ENCODE data around the gene ITGA7.

ITGA7 gene

DNA sequence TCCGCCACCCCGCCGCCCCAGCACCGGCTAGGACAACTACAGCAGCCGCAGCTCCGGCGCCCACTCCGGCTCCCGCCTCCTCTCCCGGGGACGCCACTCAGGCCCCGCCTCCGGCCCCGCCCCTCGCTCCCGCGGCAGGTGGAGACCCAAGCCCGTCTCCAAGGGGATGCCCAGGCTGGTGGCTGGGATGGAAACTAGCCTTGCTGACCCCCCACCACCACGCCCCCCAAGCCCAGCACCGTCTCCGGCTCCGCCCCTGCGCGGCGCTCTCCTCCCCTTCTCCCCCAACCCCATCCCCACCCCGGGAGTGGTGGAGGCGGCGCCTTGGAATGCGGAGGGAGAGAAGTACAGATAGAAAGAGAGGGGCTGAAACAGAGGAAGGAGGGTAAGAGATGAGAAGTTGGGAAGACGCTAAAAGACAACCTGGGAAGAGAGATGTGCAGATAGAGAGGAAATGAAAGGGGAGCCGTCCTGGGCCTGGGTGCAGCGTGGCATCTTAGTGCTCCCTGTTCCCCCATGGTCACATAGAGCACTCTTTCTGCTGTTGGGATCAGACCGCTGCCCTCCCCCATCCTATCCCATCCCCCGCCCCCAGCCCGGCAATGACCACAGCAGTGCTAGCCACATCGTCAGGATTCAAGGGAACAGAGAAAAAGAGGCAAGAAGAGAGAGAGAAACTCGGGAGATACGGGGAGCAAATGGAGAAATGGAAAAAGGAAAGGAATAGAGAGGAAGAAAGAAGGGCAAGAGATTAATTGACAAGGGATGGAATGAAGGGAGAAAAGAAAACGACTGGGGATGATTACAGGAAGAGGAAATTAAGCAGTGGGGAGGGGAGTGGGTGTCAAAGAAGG, at the start of gene ITGA7:
Gene ITGA7 (minus strand): TSS at position 64 of the 854 bp plus-strand sequence. CDS start 222 bp downstream, outside the sequence.
- peak; percentile 98 for DNase-seq (ENCODE audit: low spot score)

- DNase-seq (ENCODE audit: low spot score), result no peak
Measured at GRCh38 chr12:55755246-55755645, 47.5 kb upstream of the ITGA7 start.

DNA sequence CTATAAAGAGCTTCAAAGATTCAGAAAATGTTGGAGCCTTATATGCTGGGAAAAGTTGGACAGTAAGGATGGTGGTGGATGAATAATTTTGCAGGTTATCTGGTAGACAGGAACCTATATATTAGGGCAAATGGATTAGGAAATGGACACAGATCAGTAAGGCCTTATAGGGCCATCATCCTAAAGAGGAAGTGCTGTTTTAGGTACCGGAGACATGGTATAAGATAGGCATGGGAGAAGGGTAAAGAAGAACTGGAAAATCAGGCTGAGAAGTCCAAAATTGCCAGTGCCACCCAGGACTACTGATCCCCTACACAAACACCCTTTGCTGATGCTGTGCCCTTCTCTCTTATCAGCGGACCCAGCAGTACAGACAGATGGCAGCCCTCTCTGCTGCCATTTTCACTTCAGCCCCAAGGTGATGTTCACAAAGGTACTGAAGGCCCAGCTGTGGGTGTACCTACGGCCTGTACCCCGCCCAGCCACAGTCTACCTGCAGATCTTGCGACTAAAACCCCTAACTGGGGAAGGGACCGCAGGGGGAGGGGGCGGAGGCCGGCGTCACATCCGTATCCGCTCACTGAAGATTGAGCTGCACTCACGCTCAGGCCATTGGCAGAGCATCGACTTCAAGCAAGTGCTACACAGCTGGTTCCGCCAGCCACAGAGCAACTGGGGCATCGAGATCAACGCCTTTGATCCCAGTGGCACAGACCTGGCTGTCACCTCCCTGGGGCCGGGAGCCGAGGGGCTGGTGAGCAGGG, 40.7 kb upstream of the ITGA7 start:
- DNase-seq (ENCODE audit: low spot score), result no peak

DNA sequence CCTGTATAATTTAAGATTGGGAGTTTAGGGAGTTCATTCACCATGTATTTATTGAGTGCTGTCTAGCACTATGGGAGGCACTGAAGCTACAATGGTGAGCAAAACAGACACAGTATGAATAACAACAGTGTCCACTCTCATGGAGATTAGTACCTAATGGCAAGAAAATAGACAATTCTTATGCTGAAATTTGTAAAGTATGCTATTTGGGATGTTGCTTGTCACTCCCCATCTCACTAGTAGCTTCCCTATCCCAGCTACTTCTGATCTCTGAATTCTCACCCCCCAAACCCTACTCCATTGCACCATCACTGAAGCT, 39.2 kb upstream of the ITGA7 start:
- no peak for DNase-seq (ENCODE audit: low spot score)

GRCh38 chr12:55746174-55746912, 38.6 kb upstream of the ITGA7 start:
- no peak for DNase-seq (ENCODE audit: low spot score)

GRCh38 chr12:55745361-55746173, 37.9 kb upstream of the ITGA7 start:
- DNase-seq (ENCODE audit: low spot score), result peak; percentile 68

DNA sequence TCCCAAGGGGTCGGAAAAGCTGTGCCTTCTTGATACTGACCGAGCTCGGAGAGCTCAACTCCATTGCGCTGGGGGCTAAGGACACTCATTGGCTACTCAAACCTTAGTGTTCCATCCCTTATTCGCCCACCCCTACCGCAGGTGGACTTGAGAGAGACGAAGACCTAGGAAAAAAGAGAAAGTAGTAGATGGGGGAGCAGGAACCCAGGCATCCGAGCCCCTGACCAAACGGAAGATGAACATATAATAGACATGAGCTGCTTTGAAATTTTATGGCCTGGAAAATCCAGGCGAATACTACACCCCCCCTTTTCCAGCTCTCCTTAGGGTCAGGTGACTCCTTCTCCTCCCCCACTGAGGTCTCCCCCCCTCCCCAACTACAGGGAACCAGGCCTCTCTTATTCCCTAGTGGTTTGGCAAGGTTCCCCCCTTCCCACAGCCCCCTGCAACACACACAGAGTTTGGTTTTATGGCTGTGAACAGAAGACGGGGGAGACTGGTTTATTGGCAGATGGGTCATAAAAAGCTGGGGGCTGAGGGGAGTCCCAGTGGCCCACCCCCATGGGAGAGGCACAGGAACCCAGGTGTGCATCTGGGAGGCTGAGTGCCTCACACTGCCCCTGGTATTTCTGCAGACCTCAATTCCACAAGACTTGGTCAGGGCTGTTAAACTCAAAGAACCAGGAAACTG, 36.8 kb upstream of the ITGA7 start:
- no peak for DNase-seq (ENCODE audit: low spot score)

DNA sequence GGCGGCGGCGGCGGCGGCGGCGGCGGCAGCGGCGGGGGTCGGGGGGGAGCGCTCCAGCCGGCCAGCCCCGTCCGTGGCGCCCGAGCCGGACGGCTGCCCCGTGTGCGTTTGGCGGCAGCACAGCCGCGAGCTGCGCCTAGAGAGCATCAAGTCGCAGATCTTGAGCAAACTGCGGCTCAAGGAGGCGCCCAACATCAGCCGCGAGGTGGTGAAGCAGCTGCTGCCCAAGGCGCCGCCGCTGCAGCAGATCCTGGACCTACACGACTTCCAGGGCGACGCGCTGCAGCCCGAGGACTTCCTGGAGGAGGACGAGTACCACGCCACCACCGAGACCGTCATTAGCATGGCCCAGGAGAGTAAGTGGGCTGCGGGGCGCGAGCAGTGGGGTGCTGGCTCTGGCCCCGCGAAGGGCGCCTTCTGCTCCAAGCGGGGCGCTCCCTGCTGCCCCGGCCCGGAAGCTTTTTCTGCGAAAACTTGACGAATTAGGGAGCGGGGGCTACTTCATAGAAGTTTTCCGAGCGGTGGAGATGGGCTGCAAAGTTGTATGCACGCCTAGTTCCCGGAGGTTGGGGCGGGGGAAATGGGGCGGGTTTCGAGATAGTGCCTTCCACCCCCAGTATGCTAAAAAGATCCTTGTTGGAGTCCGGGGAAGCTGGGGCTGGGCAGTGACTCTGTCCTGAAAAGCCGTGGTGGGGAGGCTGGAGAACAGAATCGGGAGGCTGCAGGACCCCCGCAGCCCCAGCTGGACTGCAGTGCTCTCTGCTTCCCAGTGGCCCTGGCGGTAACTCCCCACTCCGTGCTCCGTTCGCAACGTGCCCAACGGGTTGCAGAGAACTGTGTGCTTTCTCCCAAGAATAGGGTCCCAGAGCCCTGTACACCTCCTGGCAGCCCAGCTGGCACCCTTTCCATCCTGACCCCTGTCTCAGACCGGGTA, 36.0 kb upstream of the ITGA7 start:
- no peak for DNase-seq (ENCODE audit: low spot score)

- DNase-seq (ENCODE audit: low spot score), result peak; percentile 85
Measured at GRCh38 chr12:55742719-55743405, 35.2 kb upstream of the ITGA7 start, which contains the start of gene GDF11. TSS of gene GDF11 (plus strand) at chr12:55743122. CDS start at chr12:55743317, 195 bp downstream.

DNA sequence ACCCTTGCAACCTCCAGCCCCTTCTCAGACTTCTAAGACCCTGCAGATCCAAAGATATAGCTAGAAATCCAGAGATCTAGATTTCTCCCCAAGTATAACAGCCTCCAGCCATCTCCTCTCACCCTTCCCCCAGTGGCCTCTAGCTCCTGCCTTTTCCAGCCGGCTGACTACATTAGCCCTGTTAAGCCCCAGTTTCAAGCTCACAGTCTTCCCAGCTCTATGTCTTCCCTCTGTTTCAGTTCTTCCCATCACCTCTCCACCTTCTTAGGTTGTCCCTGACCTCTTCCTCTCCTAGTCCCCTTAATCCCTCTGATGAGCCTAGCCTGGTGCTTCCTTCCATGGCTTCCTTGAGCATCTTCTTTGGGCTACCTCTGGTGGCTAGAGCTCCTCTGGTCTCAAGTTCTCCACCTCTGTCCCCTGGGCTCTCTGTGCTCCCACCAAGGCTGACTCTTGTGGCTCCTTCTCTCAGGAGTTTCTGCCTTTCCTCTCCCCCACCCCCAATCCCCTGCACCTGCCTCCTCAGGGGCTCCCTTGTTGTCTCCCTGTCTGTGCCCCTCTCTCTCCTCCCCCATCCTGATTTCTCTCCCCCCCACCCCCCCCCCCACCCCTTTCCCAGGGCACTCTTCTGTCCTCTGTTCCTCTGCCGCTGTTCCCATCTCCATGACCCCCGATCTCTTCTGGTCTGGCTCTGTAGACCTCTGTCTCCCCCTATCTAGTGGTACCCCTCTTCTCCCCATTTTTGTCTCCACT, 34.4 kb upstream of the ITGA7 start:
- no peak for DNase-seq (ENCODE audit: low spot score)

- DNase-seq (ENCODE audit: low spot score), result no peak
Measured at GRCh38 chr12:55739025-55739378, 31.3 kb upstream of the ITGA7 start.

DNA sequence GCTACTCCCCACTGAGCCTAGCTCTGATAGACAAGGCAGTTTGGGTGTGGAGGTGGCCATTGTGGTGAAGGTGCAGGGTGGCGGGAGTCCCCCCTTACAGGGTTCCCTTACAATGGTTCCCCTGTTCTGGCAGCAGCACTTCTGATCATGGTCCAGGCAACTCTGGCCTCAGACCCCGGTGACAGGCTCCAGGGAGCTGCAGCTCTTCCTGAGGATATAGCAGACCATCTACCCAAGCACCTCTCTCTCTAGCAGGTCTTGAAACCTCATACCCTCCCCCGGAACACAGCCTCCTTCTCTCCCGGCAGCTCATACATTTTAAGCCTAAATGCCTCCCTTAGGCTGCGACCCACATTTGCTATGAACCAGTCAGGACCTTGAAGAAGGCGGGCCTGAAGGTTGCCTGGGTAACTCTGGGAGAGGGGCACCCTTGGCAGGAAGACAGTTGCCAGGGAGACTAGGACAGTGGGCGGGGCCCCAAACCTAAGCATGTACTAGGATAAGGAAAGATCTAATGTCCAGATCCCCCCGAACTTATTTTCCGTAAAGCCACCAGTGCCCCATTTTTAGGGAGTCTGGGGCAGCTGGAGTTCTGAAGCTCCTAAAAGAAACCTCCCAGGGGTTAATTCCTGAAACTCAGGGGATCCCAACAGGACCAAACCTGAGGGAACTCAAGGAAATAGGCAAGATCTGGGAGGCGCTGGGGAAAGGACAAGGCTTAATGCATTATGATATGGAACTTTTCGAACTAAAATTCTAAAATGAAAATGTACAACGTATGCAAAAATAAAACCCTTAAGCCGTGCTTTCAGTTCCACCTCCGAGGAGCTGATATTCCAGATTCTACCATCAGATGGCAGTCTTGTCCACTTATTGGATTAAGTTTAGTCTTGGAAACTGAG, 30.7 kb upstream of the ITGA7 start:
- DNase-seq (ENCODE audit: low spot score), result peak; percentile 74

GRCh38 chr12:55737581-55738122, 29.9 kb upstream of the ITGA7 start:
- DNase-seq (ENCODE audit: low spot score), result no peak

- DNase-seq (ENCODE audit: low spot score), result peak; percentile 82
Measured at GRCh38 chr12:55736780-55737580, 29.3 kb upstream of the ITGA7 start.

- no peak for DNase-seq (ENCODE audit: low spot score)
Measured at GRCh38 chr12:55736076-55736475, 28.4 kb upstream of the ITGA7 start.

GRCh38 chr12:55734595-55734994, 26.9 kb upstream of the ITGA7 start:
- no peak for DNase-seq (ENCODE audit: low spot score)

All from iPS-NIHi11 (cell line).